Neural crest cell (in vitro differentiated cells): ENCODE measurements around the gene ARHGEF4. TPM values are rescaled to one million over a fixed set of nuclear protein-coding genes. Genes with fewer than 3 reads are reported as not detected.

Experiments
- DNase-seq: peaks from one replicate; pipeline ENCODE4 v3.0.0; 2021; ENCODE audit warnings: low read depth, mixed read lengths, low spot score
- H3K27ac Mint-ChIP-seq: one replicate; pipeline ENCODE4 v1.8.0; 2021; ENCODE audit warnings: mild to moderate bottlenecking, mixed read lengths; ENCODE audit not compliant: unreplicated experiment
- H3K27me3 Mint-ChIP-seq: 2 replicates; pipeline ENCODE4 v1.8.0; 2021; ENCODE audit warnings: low read depth, mild to moderate bottlenecking, mixed read lengths
- H3K36me3 Mint-ChIP-seq: 2 replicates; pipeline ENCODE4 v1.8.0; 2021; ENCODE audit warnings: low read depth, mild to moderate bottlenecking, mixed read lengths
- H3K4me1 Mint-ChIP-seq: 2 replicates; pipeline ENCODE4 v1.8.0; 2021; ENCODE audit warnings: mixed read lengths
- H3K4me3 Mint-ChIP-seq: one replicate; pipeline ENCODE4 v1.8.0; 2021; ENCODE audit warnings: mild to moderate bottlenecking, mixed read lengths
- H3K9me3 Mint-ChIP-seq: 2 replicates; pipeline ENCODE4 v1.8.0; 2021; ENCODE audit warnings: mixed read lengths
- total RNA-seq: library from RNA; stranded (reverse); gene quantifications from 2 replicates; pipeline ENCODE4 v1.2.1, GENCODE V29; 2021
- TF ChIP-seq, protein P1 (sequence below): fragments of 200-600 bp; sonication (generic); conservative IDR thresholded peaks from 2 replicates; pipeline ENCODE4 v1.5.0; 2021; ENCODE audit warnings: antibody characterized with exemption, mild to moderate bottlenecking

Gene ARHGEF4
- total RNA-seq, 1 donor from 2014 or later, result 22.1 TPM

DNA sequence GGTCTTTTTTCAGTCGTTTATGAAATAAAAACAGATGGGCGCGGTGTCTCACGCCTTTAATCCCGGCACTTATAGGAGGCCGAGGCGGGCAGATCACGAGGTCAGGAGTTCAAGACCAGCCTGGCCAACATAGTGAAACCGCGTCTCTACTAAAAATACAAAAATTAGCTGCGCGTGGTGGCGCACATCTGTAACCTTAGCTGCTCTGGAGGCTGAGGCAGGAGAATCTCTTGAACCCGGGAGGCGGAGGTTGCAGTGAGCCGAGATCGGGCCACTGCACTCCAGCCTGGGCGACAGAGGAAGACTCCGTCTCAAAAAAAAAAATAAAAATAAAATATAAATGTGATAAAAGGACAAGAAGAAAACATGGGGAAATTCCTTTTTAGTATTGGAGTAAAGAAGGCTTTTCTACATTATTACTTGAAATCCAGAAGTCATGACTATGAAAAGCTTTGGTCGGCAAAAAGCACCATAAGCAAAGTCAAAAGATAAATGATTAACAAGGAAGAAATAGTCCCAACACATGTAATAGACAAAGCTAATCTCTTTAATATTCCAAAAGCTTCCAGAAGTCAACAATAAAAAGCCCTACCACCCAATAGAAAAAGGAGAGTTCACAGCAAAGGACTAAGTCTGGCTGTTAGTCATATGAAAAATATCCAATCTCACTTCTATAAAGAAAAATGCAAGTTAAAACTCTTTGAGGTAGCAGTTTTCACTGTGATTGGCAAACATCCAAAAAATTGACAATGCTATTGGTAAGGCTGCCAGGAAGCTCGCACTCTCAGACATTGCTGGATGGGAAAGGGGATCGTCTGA lies 258.0 kb downstream of the ARHGEF4 start:
- no peaks in the 10 kb centered on the region for H3K9me3 Mint-ChIP-seq
- no peak for DNase-seq
- no peaks in the 10 kb centered on the region for H3K27me3 Mint-ChIP-seq
- peaks cover 14% of the 10 kb centered on the region for H3K4me1 Mint-ChIP-seq
- TF ChIP-seq, protein P1, sequence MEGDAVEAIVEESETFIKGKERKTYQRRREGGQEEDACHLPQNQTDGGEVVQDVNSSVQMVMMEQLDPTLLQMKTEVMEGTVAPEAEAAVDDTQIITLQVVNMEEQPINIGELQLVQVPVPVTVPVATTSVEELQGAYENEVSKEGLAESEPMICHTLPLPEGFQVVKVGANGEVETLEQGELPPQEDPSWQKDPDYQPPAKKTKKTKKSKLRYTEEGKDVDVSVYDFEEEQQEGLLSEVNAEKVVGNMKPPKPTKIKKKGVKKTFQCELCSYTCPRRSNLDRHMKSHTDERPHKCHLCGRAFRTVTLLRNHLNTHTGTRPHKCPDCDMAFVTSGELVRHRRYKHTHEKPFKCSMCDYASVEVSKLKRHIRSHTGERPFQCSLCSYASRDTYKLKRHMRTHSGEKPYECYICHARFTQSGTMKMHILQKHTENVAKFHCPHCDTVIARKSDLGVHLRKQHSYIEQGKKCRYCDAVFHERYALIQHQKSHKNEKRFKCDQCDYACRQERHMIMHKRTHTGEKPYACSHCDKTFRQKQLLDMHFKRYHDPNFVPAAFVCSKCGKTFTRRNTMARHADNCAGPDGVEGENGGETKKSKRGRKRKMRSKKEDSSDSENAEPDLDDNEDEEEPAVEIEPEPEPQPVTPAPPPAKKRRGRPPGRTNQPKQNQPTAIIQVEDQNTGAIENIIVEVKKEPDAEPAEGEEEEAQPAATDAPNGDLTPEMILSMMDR, result no peak
- peak overlapping the region; percentile 97 for H3K4me3 Mint-ChIP-seq
- peaks cover 2% of the 10 kb centered on the region for H3K36me3 Mint-ChIP-seq
- peak overlapping the region; percentile 98 for H3K27ac Mint-ChIP-seq

Other genes starting within 250 kb of the ARHGEF4 start
- gene CFC1, start 237.3 kb upstream of the ARHGEF4 start, total RNA-seq, result not detected in 2 replicates
- gene POTEJ, start 225.5 kb upstream of the ARHGEF4 start, total RNA-seq, result not detected in 2 replicates
- not detected in 2 replicates for gene GPR148, start 107.8 kb upstream of the ARHGEF4 start, total RNA-seq
- 1.3 and 1.4 TPM in 2 replicates for gene AMER3, start 81.4 kb upstream of the ARHGEF4 start, total RNA-seq